Measurements from ENCODE around the gene ARPC1A.
A peak's percentile ranks its signal among the peaks of the same experiment; 100 is the strongest.

GRCh38 chr7:99398891-99399445 lies 73.3 kb downstream of the ARPC1A start:
- TF ChIP-seq, protein P1, sequence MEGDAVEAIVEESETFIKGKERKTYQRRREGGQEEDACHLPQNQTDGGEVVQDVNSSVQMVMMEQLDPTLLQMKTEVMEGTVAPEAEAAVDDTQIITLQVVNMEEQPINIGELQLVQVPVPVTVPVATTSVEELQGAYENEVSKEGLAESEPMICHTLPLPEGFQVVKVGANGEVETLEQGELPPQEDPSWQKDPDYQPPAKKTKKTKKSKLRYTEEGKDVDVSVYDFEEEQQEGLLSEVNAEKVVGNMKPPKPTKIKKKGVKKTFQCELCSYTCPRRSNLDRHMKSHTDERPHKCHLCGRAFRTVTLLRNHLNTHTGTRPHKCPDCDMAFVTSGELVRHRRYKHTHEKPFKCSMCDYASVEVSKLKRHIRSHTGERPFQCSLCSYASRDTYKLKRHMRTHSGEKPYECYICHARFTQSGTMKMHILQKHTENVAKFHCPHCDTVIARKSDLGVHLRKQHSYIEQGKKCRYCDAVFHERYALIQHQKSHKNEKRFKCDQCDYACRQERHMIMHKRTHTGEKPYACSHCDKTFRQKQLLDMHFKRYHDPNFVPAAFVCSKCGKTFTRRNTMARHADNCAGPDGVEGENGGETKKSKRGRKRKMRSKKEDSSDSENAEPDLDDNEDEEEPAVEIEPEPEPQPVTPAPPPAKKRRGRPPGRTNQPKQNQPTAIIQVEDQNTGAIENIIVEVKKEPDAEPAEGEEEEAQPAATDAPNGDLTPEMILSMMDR (IDR thresholded peaks at IDR 0.05 in 8 of 11, conservative IDR thresholded peaks at IDR 0.05 in 3 of 11) = no peak
- TF ChIP-seq POLR2A (IDR thresholded peaks at IDR 0.05) = no peak
- peak in 2 of 3 donors; percentile 19 to 38 for TF ChIP-seq POLR2AphosphoS5 (IDR thresholded peaks at IDR 0.05)

All from spleen (tissue), 7 donors.